A549 (cell line): Measurements from ENCODE around the gene COMMD9. TPM values are rescaled to one million over a fixed set of nuclear protein-coding genes. Genes with fewer than 3 reads are reported as not detected.
A peak's percentile ranks its signal among the peaks of the same experiment; 100 is the strongest.

Experiments
- ATAC-seq, 2 experiments: fragments of 200-7000 bp in 1 of 2; fragments of >200 bp in 1 of 2; cut with Nextera tagmentation in 1 of 2; cut with Tn5 transposase in 1 of 2; 3 replicates each; pipeline versions ENCODE4 v1.8.0 to v1.9.1; 2018 to 2020; ENCODE audit warnings: mild to moderate bottlenecking in 1 of 2, moderate library complexity in 1 of 2
- CTCF ChIA-PET: fragments of 300-600 bp; sonication (Branson Sonifier 250); formaldehyde crosslinking; extraction: SDS; loops from one replicate; lab custom pipeline; 2021; ENCODE audit warnings: antibody characterized with exemption, inconsistent platforms; lab: Yijun Ruan, JAX
- POLR2A ChIA-PET: fragments of 350-600 bp; formaldehyde crosslinking; extraction: SDS; loops from one replicate; lab custom pipeline; 2021; ENCODE audit warnings: antibody characterized with exemption, inconsistent platforms; lab: Yijun Ruan, JAX
- DNase-seq, 2 experiments: peaks; one replicate each; pipeline versions ENCODE4 v3.0.0 to v3.0.0-alpha.2; 2011 to 2016; ENCODE audit warnings: low read depth in 1 of 2, low spot score in 1 of 2
- FAIRE-seq: peaks from 2 replicates; lab custom pipeline; 2011; peaks lifted over from hg19 to GRCh38; lab: Jason Lieb, UNC
- H3K27ac ChIP-seq, 2 experiments: fragments of >200 bp; sonication (Bioruptor Twin); formaldehyde crosslinking; 3 replicates each; pipeline ENCODE4 v1.5.1; 2016 to 2017
- H3K4me1 ChIP-seq: fragments of >200 bp; sonication (Bioruptor Twin); formaldehyde crosslinking; 3 replicates; pipeline ENCODE4 v1.6.1; 2016
- H3K4me2 ChIP-seq: fragments of >200 bp; sonication (Bioruptor Twin); formaldehyde crosslinking; 3 replicates; pipeline ENCODE4 v1.6.1; 2016
- H3K4me3 ChIP-seq: fragments of >200 bp; sonication (Bioruptor Twin); formaldehyde crosslinking; 3 replicates; pipeline ENCODE4 v1.5.1; 2016
- H3K9me3 ChIP-seq: fragments of >200 bp; sonication (Bioruptor Twin); formaldehyde crosslinking; 3 replicates; pipeline ENCODE4 v1.6.1; 2016
- BHLHE40 ChIP-seq: IDR thresholded peaks from 2 replicates; pipeline ENCODE4 v1.6.1; 2012; ENCODE audit warnings: low read depth, low read length, inconsistent platforms
- CBX2 ChIP-seq: fragments of 200-600 bp; sonication (generic); IDR thresholded peaks from 2 replicates; pipeline ENCODE4 v1.6.1; 2016; ENCODE audit warnings: low read depth, mild to moderate bottlenecking, borderline replicate concordance
- CBX8 ChIP-seq: fragments of 200-600 bp; sonication (generic); IDR thresholded peaks from 2 replicates; pipeline ENCODE4 v1.6.1; 2016
- CHD2 ChIP-seq: fragments of 150-350 bp; IDR thresholded peaks from 2 replicates; pipeline ENCODE4 v1.6.1; 2014; ENCODE audit warnings: low read length; ENCODE audit not compliant: partially characterized antibody
- EHF ChIP-seq: fragments of 250-450 bp; sonication (Bioruptor Pico); IDR thresholded peaks from 2 replicates; pipeline ENCODE4 v1.5.0; 2020; ENCODE audit warnings: mild to moderate bottlenecking
- FOSB ChIP-seq: fragments of 250-450 bp; sonication (Bioruptor Pico); IDR thresholded peaks from 2 replicates; pipeline ENCODE4 v1.5.0; 2020; ENCODE audit warnings: mild to moderate bottlenecking, moderate library complexity
- HOXA7 ChIP-seq: fragments of 250-450 bp; sonication (Bioruptor Pico); IDR thresholded peaks from 2 replicates; pipeline ENCODE4 v1.5.0; 2020; ENCODE audit warnings: mild to moderate bottlenecking, moderate library complexity
- HOXB13 ChIP-seq: fragments of 250-450 bp; sonication (Bioruptor Pico); IDR thresholded peaks from 2 replicates; pipeline ENCODE4 v1.5.0; 2020; ENCODE audit warnings: low read depth, mild to moderate bottlenecking, moderate library complexity
- JUNB ChIP-seq: fragments of >200 bp; sonication (Bioruptor Twin); formaldehyde crosslinking; IDR thresholded peaks from 2 replicates; pipeline ENCODE4 v1.6.1; 2016
- KDM5A ChIP-seq: fragments of 200-600 bp; sonication (generic); IDR thresholded peaks from 2 replicates; pipeline ENCODE4 v1.6.1; 2016; ENCODE audit warnings: antibody characterized with exemption, mild to moderate bottlenecking
- MAFK ChIP-seq: fragments of 450-650 bp; IDR thresholded peaks from 2 replicates; pipeline ENCODE4 v1.6.1; 2014; ENCODE audit not compliant: partially characterized antibody
- NFE2L2 ChIP-seq: fragments of 150-350 bp; conservative IDR thresholded peaks from 2 replicates; pipeline ENCODE4 v1.6.1; 2014; ENCODE audit warnings: low read length
- NR3C1 ChIP-seq: fragments of >200 bp; sonication (Bioruptor Twin); formaldehyde crosslinking; IDR thresholded peaks from 3 replicates; pipeline ENCODE4 v1.6.1; 2017
- POLR2A ChIP-seq: IDR thresholded peaks from 2 replicates; pipeline ENCODE4 v1.6.1; 2012; ENCODE audit warnings: mild to moderate bottlenecking, low read length
- RCOR1 ChIP-seq: fragments of 150-350 bp; IDR thresholded peaks from 2 replicates; pipeline ENCODE4 v1.6.1; 2014; ENCODE audit warnings: antibody characterized with exemption, low read length, low read depth
- RFX5 ChIP-seq: fragments of 450-650 bp; IDR thresholded peaks from 2 replicates; pipeline ENCODE4 v1.7.1; 2014; ENCODE audit warnings: antibody characterized with exemption, mild to moderate bottlenecking, moderate library complexity
- ZFP36 ChIP-seq: fragments of 450-650 bp; IDR thresholded peaks from 2 replicates; pipeline ENCODE4 v1.6.1; 2014; ENCODE audit warnings: borderline replicate concordance; ENCODE audit not compliant: partially characterized antibody
- ZNF302 ChIP-seq: fragments of 250-450 bp; sonication (Bioruptor Pico); IDR thresholded peaks from 2 replicates; pipeline ENCODE4 v1.9.0; 2021; ENCODE audit warnings: inconsistent platforms, mild to moderate bottlenecking, moderate library complexity
- WGBS: methylation state at CpG from one replicate; pipeline ENCODE4 v1.1.6; 2017; ENCODE audit errors: missing lambda C conversion rate; 5-methylcytosine and 5-hydroxymethylcytosine counted together
- polyA plus RNA-seq, 4 experiments: library from polyadenylated mRNA; depleted of rRNA in 3 of 4; stranded (reverse); fragments of >200 nt; fragmentation: RNase III in 1 of 4; extraction: RNeasy Plus Mini Kit Qiagen cat#74134 plus additional on column Dnase treatment in 1 of 4; gene quantifications; 2 replicates in 3 of 4; 3 replicates in 1 of 4; pipeline ENCODE4 v1.2.3, GENCODE V29; 2011 to 2017
- TF ChIP-seq, protein P1 (sequence below): IDR thresholded peaks from 2 replicates; pipeline ENCODE4 v1.6.1; 2012
- TF ChIP-seq, protein P2 (sequence below): fragments of >200 bp; sonication (Bioruptor Twin); formaldehyde crosslinking; IDR thresholded peaks from 2 replicates; pipeline ENCODE4 v1.6.1; 2016
- TF ChIP-seq, protein P3 (sequence below): fragments of 250-450 bp; sonication (Bioruptor Pico); IDR thresholded peaks from 2 replicates; pipeline ENCODE4 v1.5.0; 2021; ENCODE audit warnings: mild to moderate bottlenecking, moderate library complexity, borderline replicate concordance
- TF ChIP-seq, protein P4 (sequence below): fragments of 150-350 bp; IDR thresholded peaks from 2 replicates; pipeline ENCODE4 v1.6.1; 2014; ENCODE audit warnings: low read depth, mild to moderate bottlenecking, low read length
- TF ChIP-seq, protein P5 (sequence below): IDR thresholded peaks from 2 replicates; pipeline ENCODE4 v1.6.1; 2012; ENCODE audit warnings: low read depth, borderline replicate concordance

Gene COMMD9
- polyA plus RNA-seq, 2 of the 4 experiments (the other 2 are of a cell fraction) = 36.3 to 37.3 TPM

DNA sequence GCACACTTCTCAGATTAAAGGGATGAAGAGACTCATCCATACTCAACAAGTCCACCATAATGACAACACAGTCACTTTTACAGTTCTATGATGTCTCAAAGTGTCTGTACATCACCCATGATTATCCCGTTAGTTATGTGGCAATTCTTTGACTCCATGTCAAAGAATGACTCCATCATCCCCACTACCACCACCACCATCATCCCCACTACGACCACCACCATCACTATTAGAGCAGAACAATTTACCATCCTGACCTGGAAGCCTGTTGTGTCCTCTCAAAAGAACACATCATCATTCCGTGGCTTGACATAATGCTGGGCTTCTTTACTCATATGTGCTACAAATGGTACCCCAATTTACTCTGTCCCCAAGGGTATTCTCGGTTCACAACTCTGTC, 20.6 kb upstream of the COMMD9 start:
- FAIRE-seq = no peak
- WGBS = 54% methylated on average over 4 of the region's 4 CpGs

DNA sequence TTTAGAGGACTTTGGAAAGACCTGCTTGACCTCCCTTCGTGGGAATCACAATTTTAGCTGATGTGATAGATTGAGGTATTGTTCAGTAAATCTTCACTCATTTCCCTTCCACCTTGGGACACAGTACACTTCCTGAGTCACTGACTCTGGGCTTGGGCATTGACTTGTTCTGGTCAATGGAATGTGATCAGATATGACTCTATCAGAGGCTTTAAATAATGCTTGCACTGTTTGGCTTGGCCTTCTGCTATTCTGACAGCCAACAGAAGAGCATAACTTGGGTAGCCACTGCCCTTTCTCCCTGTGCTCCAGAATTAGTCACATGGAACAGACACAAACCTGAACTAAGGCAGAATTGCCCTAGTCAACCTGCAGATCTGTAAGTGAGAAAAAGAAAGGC, 19.4 kb upstream of the COMMD9 start:
- no peak for ATAC-seq
- POLR2A ChIA-PET = no interaction called here
- CTCF ChIA-PET = interaction anchor here (2.9 kb wide), 1 partner anchor 169 kb away, joined by 24 read pairs; no protein-coding TSS in a partner anchor
- no peak for DNase-seq
- no peak overlapping the region for H3K27ac ChIP-seq
- no peaks in the 10 kb centered on the region for H3K9me3 ChIP-seq
- WGBS = 8% methylated on average over 1 of the region's 1 CpG
- no peak overlapping the region for H3K4me3 ChIP-seq
- TF ChIP-seq RFX5 (no peak), NR3C1 (no peak), ZFP36 (no peak), RCOR1 (no peak), POLR2A (no peak), HOXB13 (CRISPR knock-in tag) (no peak)
- no peak for FAIRE-seq
- no peak overlapping the region for H3K4me2 ChIP-seq
- H3K4me1 ChIP-seq = peaks cover 42% of the 10 kb centered on the region

More for the DNA sequence above, 20.6 kb upstream of the COMMD9 start:
- Histone ChIP-seq H3K4me2 (no peak overlapping the region), H3K4me1 (peaks cover 42% of the 10 kb centered on the region), H3K9me3 (no peaks in the 10 kb centered on the region), H3K27ac (peak overlapping the region; percentile 9 to 62; a peak in 2 of 6 replicates), H3K4me3 (no peak overlapping the region)
- DNase-seq (no peak), ATAC-seq (0 out of 6 replicates have a peak, but pooled peaks of 1 of the 2 experiments have one; percentile 45)
- CTCF ChIA-PET = interaction anchor here (2.0 to 3.6 kb wide), 2 partner anchors 67 to 169 kb away, joined by 7 to 8 read pairs; no protein-coding TSS in a partner anchor
- TF ChIP-seq, protein P1, sequence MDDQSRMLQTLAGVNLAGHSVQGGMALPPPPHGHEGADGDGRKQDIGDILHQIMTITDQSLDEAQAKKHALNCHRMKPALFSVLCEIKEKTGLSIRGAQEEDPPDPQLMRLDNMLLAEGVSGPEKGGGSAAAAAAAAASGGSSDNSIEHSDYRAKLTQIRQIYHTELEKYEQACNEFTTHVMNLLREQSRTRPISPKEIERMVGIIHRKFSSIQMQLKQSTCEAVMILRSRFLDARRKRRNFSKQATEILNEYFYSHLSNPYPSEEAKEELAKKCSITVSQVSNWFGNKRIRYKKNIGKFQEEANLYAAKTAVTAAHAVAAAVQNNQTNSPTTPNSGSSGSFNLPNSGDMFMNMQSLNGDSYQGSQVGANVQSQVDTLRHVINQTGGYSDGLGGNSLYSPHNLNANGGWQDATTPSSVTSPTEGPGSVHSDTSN = no peak
- TF ChIP-seq CBX8 (no peak), CBX2 (no peak), KDM5A (no peak), NFE2L2 (no peak), JUNB (no peak), BHLHE40 (no peak), CHD2 (no peak), FOSB (CRISPR knock-in tag) (no peak), HOXA7 (CRISPR knock-in tag) (no peak), MAFK (no peak), POLR2A (no peak), ZNF302 (CRISPR knock-in tag) (no peak), EHF (no peak)
- TF ChIP-seq, protein P2, sequence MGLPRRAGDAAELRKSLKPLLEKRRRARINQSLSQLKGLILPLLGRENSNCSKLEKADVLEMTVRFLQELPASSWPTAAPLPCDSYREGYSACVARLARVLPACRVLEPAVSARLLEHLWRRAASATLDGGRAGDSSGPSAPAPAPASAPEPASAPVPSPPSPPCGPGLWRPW = no peak
- TF ChIP-seq, protein P3, sequence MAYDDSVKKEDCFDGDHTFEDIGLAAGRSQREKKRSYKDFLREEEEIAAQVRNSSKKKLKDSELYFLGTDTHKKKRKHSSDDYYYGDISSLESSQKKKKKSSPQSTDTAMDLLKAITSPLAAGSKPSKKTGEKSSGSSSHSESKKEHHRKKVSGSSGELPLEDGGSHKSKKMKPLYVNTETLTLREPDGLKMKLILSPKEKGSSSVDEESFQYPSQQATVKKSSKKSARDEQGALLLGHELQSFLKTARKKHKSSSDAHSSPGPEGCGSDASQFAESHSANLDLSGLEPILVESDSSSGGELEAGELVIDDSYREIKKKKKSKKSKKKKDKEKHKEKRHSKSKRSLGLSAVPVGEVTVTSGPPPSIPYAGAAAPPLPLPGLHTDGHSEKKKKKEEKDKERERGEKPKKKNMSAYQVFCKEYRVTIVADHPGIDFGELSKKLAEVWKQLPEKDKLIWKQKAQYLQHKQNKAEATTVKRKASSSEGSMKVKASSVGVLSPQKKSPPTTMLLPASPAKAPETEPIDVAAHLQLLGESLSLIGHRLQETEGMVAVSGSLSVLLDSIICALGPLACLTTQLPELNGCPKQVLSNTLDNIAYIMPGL (CRISPR knock-in tag) = no peak
- TF ChIP-seq, protein P4, sequence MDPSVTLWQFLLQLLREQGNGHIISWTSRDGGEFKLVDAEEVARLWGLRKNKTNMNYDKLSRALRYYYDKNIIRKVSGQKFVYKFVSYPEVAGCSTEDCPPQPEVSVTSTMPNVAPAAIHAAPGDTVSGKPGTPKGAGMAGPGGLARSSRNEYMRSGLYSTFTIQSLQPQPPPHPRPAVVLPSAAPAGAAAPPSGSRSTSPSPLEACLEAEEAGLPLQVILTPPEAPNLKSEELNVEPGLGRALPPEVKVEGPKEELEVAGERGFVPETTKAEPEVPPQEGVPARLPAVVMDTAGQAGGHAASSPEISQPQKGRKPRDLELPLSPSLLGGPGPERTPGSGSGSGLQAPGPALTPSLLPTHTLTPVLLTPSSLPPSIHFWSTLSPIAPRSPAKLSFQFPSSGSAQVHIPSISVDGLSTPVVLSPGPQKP = no peak
- TF ChIP-seq, protein P5, sequence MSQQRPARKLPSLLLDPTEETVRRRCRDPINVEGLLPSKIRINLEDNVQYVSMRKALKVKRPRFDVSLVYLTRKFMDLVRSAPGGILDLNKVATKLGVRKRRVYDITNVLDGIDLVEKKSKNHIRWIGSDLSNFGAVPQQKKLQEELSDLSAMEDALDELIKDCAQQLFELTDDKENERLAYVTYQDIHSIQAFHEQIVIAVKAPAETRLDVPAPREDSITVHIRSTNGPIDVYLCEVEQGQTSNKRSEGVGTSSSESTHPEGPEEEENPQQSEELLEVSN = no peak
- POLR2A ChIA-PET = no interaction called here
